DMS153 (cell line): ENCODE results near the gene ADCY5.

ENCODE experiments used
- DNase-seq: peaks from one replicate; lab custom pipeline; 2025; lab: John Stamatoyannopoulos, UW

The ADCY5 gene

GRCh38 chr3:123369085-123369484, 79.8 kb downstream of the ADCY5 start:
- no peak for DNase-seq

GRCh38 chr3:123367467-123368154, 81.3 kb downstream of the ADCY5 start:
- no peak for DNase-seq

GRCh38 chr3:123365450-123366143, 83.3 kb downstream of the ADCY5 start:
- no peak for DNase-seq

GRCh38 chr3:123361071-123361470, 87.8 kb downstream of the ADCY5 start:
- DNase-seq, result no peak

GRCh38 chr3:123357275-123357674, 91.6 kb downstream of the ADCY5 start:
- DNase-seq, result no peak

- DNase-seq, result no peak
Observed at GRCh38 chr3:123353850-123354233, 95.0 kb downstream of the ADCY5 start.

- DNase-seq, result no peak
Observed at GRCh38 chr3:123353227-123353849, 95.6 kb downstream of the ADCY5 start.

- no peak for DNase-seq
Observed at GRCh38 chr3:123352134-123352554, 96.7 kb downstream of the ADCY5 start.

GRCh38 chr3:123351501-123351900, 97.4 kb downstream of the ADCY5 start:
- no peak for DNase-seq

- DNase-seq, result no peak
Observed at GRCh38 chr3:123350971-123351370, 97.9 kb downstream of the ADCY5 start.

- DNase-seq, result no peak
Observed at GRCh38 chr3:123349566-123350435, 99.1 kb downstream of the ADCY5 start.

GRCh38 chr3:123349201-123349535, 99.7 kb downstream of the ADCY5 start:
- DNase-seq, result no peak

- DNase-seq, result no peak
Observed at GRCh38 chr3:123348471-123349200, 100.3 kb downstream of the ADCY5 start.

GRCh38 chr3:123347691-123348264, 101.1 kb downstream of the ADCY5 start:
- DNase-seq, result peak; percentile 44

- no peak for DNase-seq
Observed at GRCh38 chr3:123347205-123347604, 101.7 kb downstream of the ADCY5 start.

- DNase-seq, result no peak
Observed at GRCh38 chr3:123346021-123346420, 102.9 kb downstream of the ADCY5 start.

- no peak for DNase-seq
Observed at GRCh38 chr3:123344907-123345594, 103.8 kb downstream of the ADCY5 start.

GRCh38 chr3:123344175-123344906, 104.5 kb downstream of the ADCY5 start:
- DNase-seq, result no peak

GRCh38 chr3:123343296-123344174, 105.4 kb downstream of the ADCY5 start:
- DNase-seq, result no peak
